Dermis lymphatic vessel endothelial cell (primary cell): ENCODE measurements around the gene NMRK1. TPM values are rescaled to one million over a fixed set of nuclear protein-coding genes. Genes with fewer than 3 reads are reported as not detected.

Experiments used
- total RNA-seq: library from RNA; depleted of rRNA; stranded (reverse); fragments of >200 nt; gene quantifications from 2 replicates; pipeline ENCODE4 v1.2.1, GENCODE V29; 2014

NMRK1 gene
- total RNA-seq, result 17.1 and 25.6 TPM in 2 replicates

DNA sequence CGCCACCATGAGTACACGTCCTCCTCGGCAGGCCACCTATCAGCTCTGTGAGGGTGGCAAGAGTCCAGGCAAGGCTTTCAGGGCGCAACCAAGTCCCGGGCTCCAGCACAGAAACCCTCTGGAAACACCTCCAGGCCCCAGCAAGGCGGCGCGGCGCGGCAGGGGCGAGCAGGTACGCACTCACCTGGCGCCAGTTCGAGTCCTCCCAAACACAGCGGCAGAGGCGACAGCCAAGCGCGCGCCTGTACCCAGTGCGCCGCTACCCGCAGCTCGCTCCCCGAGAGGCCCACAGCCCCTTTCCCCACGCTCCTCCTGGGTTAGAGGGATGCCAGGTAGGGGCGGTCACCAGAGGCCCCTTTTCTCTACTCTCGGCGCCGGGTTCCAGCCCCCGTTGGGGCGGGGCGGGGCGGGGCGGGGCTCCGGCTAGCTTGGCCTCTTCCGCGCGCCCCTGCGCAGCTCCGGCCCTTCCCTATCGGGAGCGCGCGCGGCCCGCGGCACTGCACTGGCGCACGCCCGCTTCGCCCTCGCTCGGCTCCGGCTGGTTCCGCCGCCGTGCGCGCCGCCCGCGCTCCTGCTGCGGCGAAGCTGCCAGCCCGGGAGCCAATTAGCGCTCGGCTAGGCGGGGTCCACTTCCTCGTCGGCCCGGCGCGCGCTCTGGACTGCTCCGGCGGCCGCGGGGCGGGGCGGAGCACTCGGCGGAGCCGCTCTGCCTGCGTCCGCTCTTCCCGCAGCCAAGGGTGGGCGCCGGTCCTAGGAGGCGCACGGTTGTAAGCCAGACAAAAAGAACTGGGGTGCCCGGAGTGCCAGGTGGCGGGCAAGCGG lies at the start of gene NMRK1, which contains the start of gene OSTF1:
Gene NMRK1 (minus strand): TSS at position 332 of the 822 bp plus-strand sequence. CDS start 5,040 bp downstream, outside the sequence.
Gene OSTF1 (plus strand): TSS at position 691 of the 822 bp plus-strand sequence. CDS start 179 bp downstream, outside the sequence.

Other genes starting within 250 kb of the NMRK1 start
- 0.09 and 0.33 TPM in 2 replicates for gene TRPM6, start 200.2 kb downstream of the NMRK1 start, total RNA-seq
- 2.0 and 2.1 TPM in 2 replicates for gene C9orf40, start 135.2 kb downstream of the NMRK1 start, total RNA-seq
- 11.7 and 23.5 TPM in 2 replicates for gene CARNMT1, start 59.9 kb downstream of the NMRK1 start, total RNA-seq
- gene OSTF1, start 359 bp upstream of the NMRK1 start, total RNA-seq, result 93.8 and 132 TPM in 2 replicates